SH-SY5Y (cell line): ENCODE data around the gene RGS8.

Source experiments
- GATA2 ChIP-seq: IDR thresholded peaks from 2 replicates; pipeline ENCODE4 v1.6.1; 2011; ENCODE audit warnings: mild to moderate bottlenecking, low read depth, low read length
- GATA3 ChIP-seq: IDR thresholded peaks from 2 replicates; pipeline ENCODE4 v1.6.1; 2011; ENCODE audit warnings: low read depth, mild to moderate bottlenecking, low read length, moderate library complexity

- TF ChIP-seq GATA3 (no peak), GATA2 (no peak)
Measured at GRCh38 chr1:182684116-182684828, at the start of gene RGS8.
